PC-9 (cell line): ENCODE results near the gene GRAP2. TPM values are rescaled to one million over a fixed set of nuclear protein-coding genes. Genes with fewer than 3 reads are reported as not detected.
"Not testable (repeated sequence)": the region's sequence is repeated elsewhere in the genome, so short reads cannot be mapped to it uniquely, and the experiment has no call there.

Experiments used
- BruUV-seq: library from RNA; stranded (reverse); fragments of 400-500 nt; replicated peaks from 2 replicates; lab custom pipeline; 2021; lab: Mats Ljungman, UMichigan
- CTCF ChIA-PET: fragments of 300-600 bp; sonication (Branson Sonifier 250); formaldehyde crosslinking; loops from one replicate; lab custom pipeline; 2022; ENCODE audit warnings: antibody characterized with exemption; lab: Charles Lee
- POLR2A ChIA-PET: fragments of 300-600 bp; sonication (Branson Sonifier 250); formaldehyde crosslinking; loops from one replicate; lab custom pipeline; 2022; ENCODE audit warnings: antibody characterized with exemption; ENCODE audit not compliant: unreplicated experiment; lab: Charles Lee
- DNase-seq, 2 experiments: peaks; one replicate each; pipeline versions ENCODE4 v3.0.0 to v3.0.0-alpha.2; 2015 to 2022; ENCODE audit warnings: mixed read lengths in 1 of 2
- H2AFZ ChIP-seq: fragments of 200-600 bp; sonication (generic); 2 replicates; pipeline ENCODE4 v1.8.1; 2017; ENCODE audit warnings: antibody characterized with exemption
- H3F3A ChIP-seq: fragments of 200-600 bp; sonication (generic); 2 replicates; pipeline ENCODE4 v1.8.1; 2017; ENCODE audit warnings: antibody characterized with exemption, mild to moderate bottlenecking, low read depth; ENCODE audit not compliant: insufficient read depth
- H3K27ac ChIP-seq: fragments of 200-600 bp; sonication (generic); 2 replicates; pipeline ENCODE4 v1.6.1; 2016; ENCODE audit warnings: mixed run types
- H3K27me3 ChIP-seq: fragments of 200-600 bp; sonication (generic); 2 replicates; pipeline ENCODE4 v1.6.1; 2016; ENCODE audit warnings: low read depth, mixed run types; ENCODE audit not compliant: insufficient read depth
- H3K36me3 ChIP-seq: fragments of 200-600 bp; sonication (generic); 2 replicates; pipeline ENCODE4 v1.6.1; 2016; ENCODE audit warnings: low read depth, mixed run types
- H3K4me1 ChIP-seq: fragments of 200-600 bp; sonication (generic); replicated peaks from 2 replicates; pipeline ENCODE4 v1.6.1; 2016; ENCODE audit warnings: mixed run types; ENCODE audit not compliant: insufficient read depth
- H3K4me2 ChIP-seq: fragments of 200-600 bp; sonication (generic); 2 replicates; pipeline ENCODE4 v1.6.1; 2017; ENCODE audit warnings: mixed run types
- H3K4me3 ChIP-seq: fragments of 200-600 bp; sonication (generic); 2 replicates; pipeline ENCODE4 v1.6.1; 2016; ENCODE audit warnings: mixed run types
- H3K79me2 ChIP-seq: fragments of 200-600 bp; sonication (generic); 2 replicates; pipeline ENCODE4 v1.6.1; 2017; ENCODE audit warnings: low read depth, mixed run types
- H3K9me2 ChIP-seq: fragments of 200-600 bp; sonication (generic); 2 replicates; pipeline ENCODE4 v1.8.1; 2017; ENCODE audit warnings: mild to moderate bottlenecking; ENCODE audit not compliant: insufficient read depth
- H3K9me3 ChIP-seq: fragments of 200-600 bp; sonication (generic); 2 replicates; pipeline ENCODE4 v1.8.1; 2016; ENCODE audit warnings: low read depth; ENCODE audit not compliant: insufficient read depth
- H4K20me1 ChIP-seq: fragments of 200-600 bp; sonication (generic); 2 replicates; pipeline ENCODE4 v1.8.1; 2017; ENCODE audit not compliant: insufficient read depth
- CTCF ChIP-seq: fragments of 200-600 bp; sonication (generic); conservative IDR thresholded peaks from 2 replicates; pipeline ENCODE4 v1.6.1; 2017; ENCODE audit warnings: mixed run types, antibody characterized with exemption, mild to moderate bottlenecking, moderate library complexity
- EZH2 ChIP-seq: fragments of 200-600 bp; sonication (generic); IDR thresholded peaks from 2 replicates; pipeline ENCODE4 v1.8.0; 2017; ENCODE audit warnings: antibody characterized with exemption, low read depth
- intact Hi-C: fragments of 100-400 bp; cut with micrococcal nuclease; formaldehyde crosslinking; loops from one replicate; pipeline ENCODE4 v1.10.0; 2022; ENCODE audit not compliant: unreplicated experiment
- total RNA-seq: library from RNA; stranded (reverse); gene quantifications from 2 replicates; pipeline ENCODE4 v1.2.3, GENCODE V29; 2021

The GRAP2 gene
- total RNA-seq, 1 experiment from 2014 or later, result not detected

- intact Hi-C loops, result no loop called here
- Histone ChIP-seq H3K4me1 (peaks cover 8% of the 10 kb centered on the region; the same call in 1 of the 2 replicates), H3F3A (peaks cover 4% of the 10 kb centered on the region; the same call in 1 of the 2 replicates), H3K27ac (no peak overlapping the region), H4K20me1 (no peaks in the 10 kb centered on the region), H3K79me2 (no peaks in the 10 kb centered on the region), H3K27me3 (peaks cover 52% of the 10 kb centered on the region), H2AFZ (no peak overlapping the region), H3K9me2 (no peaks in the 10 kb centered on the region), H3K9me3 (no peaks in the 10 kb centered on the region), H3K4me3 (no peak overlapping the region), H3K36me3 (no peaks in the 10 kb centered on the region), H3K4me2 (no peak overlapping the region)
- no TSS peak for BruUV-seq
- ChIA-PET CTCF (interaction anchor here (0.6 kb wide), 1 partner anchor 13 kb away, joined by 3 read pairs; no protein-coding TSS in a partner anchor), POLR2A (interaction anchor here (0.6 to 0.7 kb wide), 3 partner anchors 17 to 1917 kb away, joined by 3 to 4 read pairs (median 3); no protein-coding TSS in a partner anchor)
- DNase-seq, result no peak
- TF ChIP-seq CTCF, result no peak
- no peak for TF ChIP-seq EZH2
These were observed 90.4 kb downstream of the GRAP2 start for GRCh38 chr22:39991159-39991860.

GRCh38 chr22:39992088-39992826 is 91.4 kb downstream of the GRAP2 start:
- Histone ChIP-seq H3K36me3 (no peaks in the 10 kb centered on the region), H3K4me1 (peaks cover 15% of the 10 kb centered on the region; the same call in 1 of the 2 replicates), H3F3A (peaks cover 7% of the 10 kb centered on the region; the same call in 1 of the 2 replicates), H3K4me3 (no peak overlapping the region), H3K27me3 (peaks cover 51% of the 10 kb centered on the region), H2AFZ (no peak overlapping the region), H3K9me3 (no peaks in the 10 kb centered on the region), H3K9me2 (no peaks in the 10 kb centered on the region), H3K79me2 (no peaks in the 10 kb centered on the region), H4K20me1 (no peaks in the 10 kb centered on the region), H3K27ac (no peak overlapping the region), H3K4me2 (no peak overlapping the region)
- TF ChIP-seq EZH2 (no peak), CTCF (no peak)
- intact Hi-C loops, result no loop called here
- BruUV-seq, result no TSS peak
- ChIA-PET CTCF (no interaction called here), POLR2A (no interaction called here)
- DNase-seq, result no peak

- Histone ChIP-seq H3K4me1 (peaks cover 21% of the 10 kb centered on the region; the same call in 1 of the 2 replicates), H3K27me3 (peaks cover 51% of the 10 kb centered on the region)
- H3K4me3 ChIP-seq, H3K4me2 ChIP-seq, POLR2A ChIA-PET, H3K79me2 ChIP-seq, H3K27ac ChIP-seq, H4K20me1 ChIP-seq, intact Hi-C loops, H2AFZ ChIP-seq, H3K36me3 ChIP-seq, H3K9me3 ChIP-seq, H3F3A ChIP-seq, H3K9me2 ChIP-seq, BruUV-seq, DNase-seq: not testable (repeated sequence)
- CTCF ChIA-PET, result interaction anchor here (0.5 kb wide), 1 partner anchor 30 kb away, joined by 3 read pairs; no protein-coding TSS in a partner anchor
These were observed 92.0 kb downstream of the GRAP2 start for GRCh38 chr22:39992894-39993293.
